Duodenal mucosa (tissue), 2 donors: ENCODE data around the gene DTNA.
"Not testable (repeated sequence)": the region's sequence is repeated elsewhere in the genome, so short reads cannot be mapped to it uniquely, and the experiment has no call there.

ENCODE experiments used
- H3K27ac ChIP-seq: one replicate; pipeline ENCODE4 v1.7.0; 2013; ENCODE audit warnings: low read depth, low read length
- H3K27me3 ChIP-seq, 2 donors: one replicate each; pipeline ENCODE4 v1.7.0; 2013; ENCODE audit warnings: low read length in 2 of 2, control low read depth in 1 of 2; ENCODE audit not compliant: insufficient read depth in 2 of 2, control insufficient read depth in 1 of 2
- H3K36me3 ChIP-seq, 2 donors: one replicate each; pipeline ENCODE4 v1.7.0; 2013; ENCODE audit warnings: low read length in 2 of 2, control low read depth in 1 of 2; ENCODE audit not compliant: insufficient read depth in 2 of 2, control insufficient read depth in 1 of 2
- H3K4me1 ChIP-seq, 2 donors: one replicate each; pipeline ENCODE4 v1.7.0; 2013; ENCODE audit warnings: low read length in 2 of 2, control low read depth in 1 of 2; ENCODE audit not compliant: insufficient read depth in 2 of 2, control insufficient read depth in 1 of 2
- H3K4me3 ChIP-seq, 2 donors: one replicate each; pipeline ENCODE4 v1.7.0; 2013; ENCODE audit warnings: low read length in 2 of 2, low read depth in 1 of 2
- H3K9ac ChIP-seq, 2 donors: one replicate each; pipeline ENCODE4 v1.7.0; 2013; ENCODE audit warnings: low read length in 2 of 2, low read depth in 1 of 2
- H3K9me3 ChIP-seq, 2 donors: one replicate each; pipeline ENCODE4 v1.7.0; 2013; ENCODE audit warnings: low read length in 2 of 2, control low read depth in 1 of 2; ENCODE audit not compliant: control insufficient read depth in 1 of 2

The DTNA gene

DNA sequence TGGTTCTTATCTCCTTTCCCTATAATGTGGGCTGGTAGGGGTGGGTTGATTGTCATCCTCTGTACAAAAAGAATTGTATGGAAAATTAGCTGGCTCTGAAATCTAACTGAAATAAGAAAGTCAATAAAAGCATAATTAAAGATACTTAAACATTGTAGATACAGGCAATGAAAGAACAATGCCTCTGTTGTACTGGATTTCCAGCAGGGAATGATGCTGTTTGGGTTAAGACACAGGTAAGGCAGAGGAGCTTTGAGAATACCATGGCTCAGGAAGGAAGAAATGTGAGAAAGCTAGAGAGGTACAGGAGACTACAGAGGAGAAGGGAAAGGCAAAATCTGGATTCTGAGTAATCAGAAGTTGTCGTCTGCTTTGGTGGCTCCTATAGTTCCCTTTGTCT, 10.1 kb downstream of the DTNA start:
- no peak overlapping the region for H3K9ac ChIP-seq
- no peak overlapping the region for H3K4me3 ChIP-seq
- no peak overlapping the region for H3K27ac ChIP-seq
- no peaks in the 10 kb centered on the region for H3K9me3 ChIP-seq
- peaks cover 0 to 14% of the 10 kb centered on the region in 2 donors for H3K4me1 ChIP-seq
- no peaks in the 10 kb centered on the region for H3K27me3 ChIP-seq
- no peaks in the 10 kb centered on the region for H3K36me3 ChIP-seq

GRCh38 chr18:34723143-34723542, 13.0 kb downstream of the DTNA start:
- Histone ChIP-seq H3K36me3 (no peaks in the 10 kb centered on the region), H3K4me3 (no peak overlapping the region), H3K4me1 (peaks cover 5 to 22% of the 10 kb centered on the region in 2 donors), H3K9me3 (no peaks in the 10 kb centered on the region), H3K27ac (no peak overlapping the region), H3K9ac (no peak overlapping the region), H3K27me3 (no peaks in the 10 kb centered on the region)

DNA sequence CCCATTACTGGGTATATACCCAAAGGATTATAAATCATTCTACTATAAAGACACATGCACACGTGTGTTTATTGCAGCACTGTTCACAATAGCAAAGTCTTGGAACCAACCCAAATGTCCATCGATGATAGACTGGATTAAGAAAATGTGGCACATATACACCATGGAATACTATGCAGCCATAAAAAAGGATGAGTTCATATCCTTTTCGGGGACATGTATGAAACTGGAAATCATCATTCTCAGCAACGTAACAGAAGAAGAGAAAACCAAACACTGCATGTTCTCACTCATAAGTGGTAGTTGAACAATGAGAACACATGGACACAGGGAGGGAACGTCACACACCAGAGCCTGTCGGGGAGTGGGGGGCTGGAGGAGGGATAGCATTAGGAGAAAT, 15.6 kb downstream of the DTNA start:
- not testable (repeated sequence) for H3K27ac ChIP-seq, H3K9ac ChIP-seq, H3K27me3 ChIP-seq, H3K4me1 ChIP-seq, H3K9me3 ChIP-seq, H3K36me3 ChIP-seq, H3K4me3 ChIP-seq

DNA sequence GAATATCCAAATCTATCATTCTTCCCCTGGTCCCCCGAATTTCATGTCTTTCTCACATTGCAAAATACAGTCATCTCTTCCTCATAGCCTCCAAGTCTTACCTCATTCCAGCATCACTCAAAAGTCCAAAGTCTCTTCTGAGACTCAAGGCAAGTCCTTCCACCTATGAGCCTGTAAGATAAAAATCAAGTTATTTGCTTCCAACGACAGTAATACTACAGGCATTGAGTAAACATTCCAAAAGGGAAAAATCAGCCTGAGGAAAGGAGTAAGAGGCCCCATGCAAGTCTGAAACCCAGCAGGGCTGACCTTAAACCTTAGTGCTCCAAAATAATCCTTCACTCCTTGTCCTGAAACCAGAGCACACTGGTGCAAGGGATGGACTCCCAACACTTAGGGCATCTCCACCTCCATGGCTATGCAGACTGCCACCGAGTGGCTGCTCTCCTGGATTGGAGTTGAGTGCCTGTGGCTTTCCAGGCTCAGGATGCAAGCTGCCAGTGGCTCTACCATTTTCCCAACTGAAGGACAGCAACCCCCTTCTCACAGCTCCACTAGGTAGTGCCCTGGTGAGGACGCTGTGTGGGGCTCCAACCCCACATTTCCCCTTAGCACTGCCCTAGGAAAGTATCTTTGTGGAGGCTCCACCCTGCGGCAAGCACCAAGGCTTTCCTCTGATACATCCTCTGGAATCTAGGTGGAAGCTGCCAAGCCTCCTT, 16.3 kb downstream of the DTNA start:
- H3K27ac ChIP-seq, result no peak overlapping the region

DNA sequence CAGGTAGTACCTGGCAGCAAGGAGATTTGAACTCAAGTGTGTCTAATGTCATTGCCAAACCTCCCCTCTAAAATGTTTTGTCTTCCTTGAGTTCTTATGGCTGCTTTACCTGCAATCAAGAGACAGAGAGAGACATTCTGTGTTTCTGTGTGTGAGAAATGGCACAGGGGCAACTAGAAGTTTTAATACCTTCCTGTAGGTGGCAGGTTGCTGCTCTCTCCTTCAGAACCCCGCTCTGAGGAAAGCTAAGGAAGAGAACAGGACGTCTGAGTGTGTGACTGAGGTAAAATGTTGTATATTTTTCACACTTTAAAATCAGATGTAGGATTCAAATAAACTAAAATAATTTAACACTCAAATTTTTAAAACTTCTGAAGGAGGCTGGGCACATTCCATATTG, 19.2 kb downstream of the DTNA start:
- H3K4me3 ChIP-seq, result no peak overlapping the region
- no peak overlapping the region for H3K27ac ChIP-seq

More for the DNA sequence above, 16.3 kb downstream of the DTNA start:
- H3K9ac ChIP-seq, result no peak overlapping the region
- no peak overlapping the region for H3K4me3 ChIP-seq
- no peaks in the 10 kb centered on the region for H3K27me3 ChIP-seq
- peaks cover 5 to 9% of the 10 kb centered on the region in 2 donors for H3K4me1 ChIP-seq
- no peaks in the 10 kb centered on the region for H3K36me3 ChIP-seq
- H3K9me3 ChIP-seq, result no peaks in the 10 kb centered on the region

GRCh38 chr18:34729740-34730355, 19.8 kb downstream of the DTNA start:
- Histone ChIP-seq H3K9ac (no peak overlapping the region), H3K27ac (no peak overlapping the region), H3K4me3 (no peak overlapping the region), H3K27me3 (no peaks in the 10 kb centered on the region), H3K36me3 (no peaks in the 10 kb centered on the region), H3K4me1 (peaks cover 5 to 9% of the 10 kb centered on the region in 2 donors), H3K9me3 (no peaks in the 10 kb centered on the region)

More for the DNA sequence above, 19.2 kb downstream of the DTNA start:
- peaks cover 5 to 9% of the 10 kb centered on the region in 2 donors for H3K4me1 ChIP-seq
- no peaks in the 10 kb centered on the region for H3K27me3 ChIP-seq
- H3K36me3 ChIP-seq, result no peaks in the 10 kb centered on the region
- no peak overlapping the region for H3K9ac ChIP-seq
- H3K9me3 ChIP-seq, result no peaks in the 10 kb centered on the region

DNA sequence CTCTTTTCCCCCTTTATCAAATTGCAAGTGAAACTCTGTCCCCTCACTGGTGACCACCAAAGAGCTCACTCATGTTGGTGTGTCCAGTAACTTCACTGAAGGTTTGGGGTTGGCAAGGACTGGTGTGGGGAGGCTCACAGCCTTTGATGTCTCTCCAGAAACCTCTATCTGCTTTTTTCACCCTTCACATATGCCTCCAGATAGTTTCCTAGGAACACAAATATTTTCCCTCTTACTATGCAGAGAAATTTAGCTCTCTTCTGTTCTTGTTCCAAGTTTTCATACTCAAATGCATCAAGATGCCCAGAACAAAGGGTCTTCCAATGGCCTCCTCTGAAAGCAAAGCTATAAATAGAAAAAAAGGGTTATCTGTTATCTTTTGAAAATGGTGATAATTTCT, 20.7 kb downstream of the DTNA start:
- no peaks in the 10 kb centered on the region for H3K27me3 ChIP-seq
- H3K9me3 ChIP-seq, result no peaks in the 10 kb centered on the region
- no peak overlapping the region for H3K9ac ChIP-seq
- no peaks in the 10 kb centered on the region for H3K36me3 ChIP-seq
- H3K27ac ChIP-seq, result no peak overlapping the region
- peaks cover 5 to 9% of the 10 kb centered on the region in 2 donors for H3K4me1 ChIP-seq
- no peak overlapping the region for H3K4me3 ChIP-seq

- Histone ChIP-seq H3K27me3 (no peaks in the 10 kb centered on the region), H3K27ac (no peak overlapping the region), H3K4me1 (no peaks in the 10 kb centered on the region), H3K9me3 (no peaks in the 10 kb centered on the region), H3K9ac (no peak overlapping the region), H3K36me3 (no peaks in the 10 kb centered on the region), H3K4me3 (no peak overlapping the region)
These were observed 24.0 kb downstream of the DTNA start for GRCh38 chr18:34734056-34734455.

GRCh38 chr18:34734526-34734925, 24.4 kb downstream of the DTNA start:
- not testable (repeated sequence) for H3K4me3 ChIP-seq, H3K4me1 ChIP-seq, H3K9ac ChIP-seq, H3K36me3 ChIP-seq, H3K9me3 ChIP-seq, H3K27me3 ChIP-seq, H3K27ac ChIP-seq

GRCh38 chr18:34738175-34738894, 28.2 kb downstream of the DTNA start:
- H3K27ac ChIP-seq, result no peak overlapping the region
- H3K4me1 ChIP-seq, result peaks cover 5 to 8% of the 10 kb centered on the region in 2 donors
- no peak overlapping the region for H3K9ac ChIP-seq
- no peaks in the 10 kb centered on the region for H3K36me3 ChIP-seq
- no peak overlapping the region for H3K4me3 ChIP-seq
- H3K27me3 ChIP-seq, result no peaks in the 10 kb centered on the region
- H3K9me3 ChIP-seq, result no peaks in the 10 kb centered on the region
